Measurements from ENCODE around the gene ANKRD40CL. TPM values are rescaled to one million over a fixed set of nuclear protein-coding genes. Genes with fewer than 3 reads are reported as not detected.

The ANKRD40CL gene
- total RNA-seq, 1 donor from 2014 or later = not detected

DNA sequence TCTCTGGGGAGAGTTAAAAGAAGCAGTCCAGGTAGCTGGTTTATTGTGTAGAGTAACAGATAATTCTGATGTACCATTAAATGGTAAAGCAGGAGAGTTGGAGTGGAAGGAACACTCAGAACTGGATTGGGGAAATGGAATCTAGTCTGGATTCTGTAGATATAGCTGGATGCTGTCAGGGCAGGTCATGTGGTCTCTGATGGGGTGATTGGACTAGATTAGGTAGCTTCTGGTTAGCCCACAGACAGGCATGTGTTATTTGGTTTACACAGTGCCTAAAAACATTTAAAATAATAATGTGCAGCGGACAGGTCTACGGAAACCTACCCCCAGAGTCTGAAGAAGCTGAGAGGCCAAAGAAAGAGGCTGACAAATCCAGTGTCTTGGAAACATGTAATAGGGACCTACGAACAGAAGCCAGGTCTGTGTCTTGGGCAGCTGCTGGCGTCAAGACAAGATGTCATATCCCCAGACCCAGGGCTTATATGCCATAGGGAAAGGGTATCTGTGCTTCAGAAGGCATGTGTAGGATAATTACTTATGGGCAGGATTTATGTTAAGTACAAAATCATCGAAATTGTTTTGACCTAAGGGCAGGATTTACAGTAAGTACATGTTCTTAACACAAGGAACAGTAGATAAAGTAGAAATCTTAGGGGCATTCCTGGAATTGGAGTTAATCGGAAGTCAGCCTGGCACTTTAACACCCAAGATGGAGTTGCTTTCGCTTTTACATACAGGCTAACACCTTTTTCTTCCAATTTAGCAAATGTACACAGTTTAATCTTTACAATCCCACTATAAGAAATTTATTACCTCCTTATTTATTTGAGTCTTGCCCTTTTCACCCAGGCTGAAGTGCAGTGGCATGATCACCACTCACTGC lies 35.5 kb downstream of the ANKRD40CL start:
- Histone ChIP-seq H3K79me2 (ENCODE audit: low read depth) (peaks cover 100% of the 10 kb centered on the region), H3K4me3 (no peak overlapping the region), H3K9ac (no peak overlapping the region), H4K20me1 (ENCODE audit: low read depth) (peaks cover 100% of the 10 kb centered on the region), H3K9me3 (ENCODE audit: low read depth) (no peaks in the 10 kb centered on the region), H3K27me3 (no peaks in the 10 kb centered on the region), H3K27ac (no peak overlapping the region), H3K4me2 (no peak overlapping the region), H3F3A (ENCODE audit: low read depth) (peaks cover 8% of the 10 kb centered on the region), H3K36me3 (peaks cover 3% of the 10 kb centered on the region), H2AFZ (replicated peaks) (no peak overlapping the region), H3K4me1 (peaks cover 3% of the 10 kb centered on the region)
- Mint-ChIP-seq H3K9me3 (no peaks in the 10 kb centered on the region), H3K36me3 (peaks cover 10% of the 10 kb centered on the region), H3K27ac (no peak overlapping the region), H3K4me1 (peaks cover 4% of the 10 kb centered on the region), H3K4me3 (no peak overlapping the region), H3K27me3 (ENCODE audit: insufficient read depth, low read depth) (peaks cover 9% of the 10 kb centered on the region)
- DNase-seq (ENCODE audit: low spot score) = no peak
- TF ChIP-seq, protein P1, sequence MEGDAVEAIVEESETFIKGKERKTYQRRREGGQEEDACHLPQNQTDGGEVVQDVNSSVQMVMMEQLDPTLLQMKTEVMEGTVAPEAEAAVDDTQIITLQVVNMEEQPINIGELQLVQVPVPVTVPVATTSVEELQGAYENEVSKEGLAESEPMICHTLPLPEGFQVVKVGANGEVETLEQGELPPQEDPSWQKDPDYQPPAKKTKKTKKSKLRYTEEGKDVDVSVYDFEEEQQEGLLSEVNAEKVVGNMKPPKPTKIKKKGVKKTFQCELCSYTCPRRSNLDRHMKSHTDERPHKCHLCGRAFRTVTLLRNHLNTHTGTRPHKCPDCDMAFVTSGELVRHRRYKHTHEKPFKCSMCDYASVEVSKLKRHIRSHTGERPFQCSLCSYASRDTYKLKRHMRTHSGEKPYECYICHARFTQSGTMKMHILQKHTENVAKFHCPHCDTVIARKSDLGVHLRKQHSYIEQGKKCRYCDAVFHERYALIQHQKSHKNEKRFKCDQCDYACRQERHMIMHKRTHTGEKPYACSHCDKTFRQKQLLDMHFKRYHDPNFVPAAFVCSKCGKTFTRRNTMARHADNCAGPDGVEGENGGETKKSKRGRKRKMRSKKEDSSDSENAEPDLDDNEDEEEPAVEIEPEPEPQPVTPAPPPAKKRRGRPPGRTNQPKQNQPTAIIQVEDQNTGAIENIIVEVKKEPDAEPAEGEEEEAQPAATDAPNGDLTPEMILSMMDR (IDR thresholded peaks at IDR 0.05) = no peak
- TF ChIP-seq EZH2phosphoT487 (IDR thresholded peaks at IDR 0.05) (no peak), EZH2 (IDR thresholded peaks at IDR 0.05) (no peak)

DNA sequence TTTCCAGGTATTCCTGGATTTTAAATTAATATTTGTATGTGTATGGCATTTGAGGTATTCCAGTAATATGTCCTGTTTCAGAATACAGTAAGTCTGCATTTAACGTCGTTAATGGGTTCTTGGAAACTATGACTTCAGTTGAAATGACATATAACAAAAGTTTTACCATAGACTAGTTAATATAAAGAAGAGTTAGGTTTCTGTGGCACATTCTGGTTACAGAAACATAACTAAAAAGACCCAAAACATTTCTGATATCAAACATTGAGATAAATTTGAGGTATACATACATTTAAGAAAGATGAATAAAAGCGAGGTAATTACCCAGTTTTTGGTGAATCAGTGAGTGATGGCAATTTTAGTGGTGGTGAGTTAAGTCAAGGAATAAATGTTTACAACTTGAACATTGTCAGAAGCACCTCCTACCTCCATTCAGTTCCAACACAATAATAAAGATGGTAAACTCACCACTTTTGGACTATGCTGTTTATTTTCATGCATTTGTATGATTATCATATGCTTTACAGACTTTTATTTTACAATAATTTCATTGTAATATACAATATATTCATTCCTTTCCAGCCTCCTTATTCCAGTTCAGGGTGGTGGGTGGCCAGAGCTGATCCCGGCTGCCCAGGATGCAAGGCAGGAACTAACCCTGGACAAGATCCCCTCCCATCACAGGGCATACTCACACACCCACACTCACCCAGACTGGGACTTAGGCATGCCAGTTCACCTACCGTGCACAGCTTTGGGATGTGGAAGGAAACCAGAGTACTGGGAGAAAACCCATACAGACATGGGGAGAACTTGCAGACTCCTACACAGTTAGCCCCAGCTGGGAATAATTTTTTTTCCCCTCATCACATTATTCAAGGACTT lies 38.2 kb downstream of the ANKRD40CL start:
- no peak overlapping the region for H3K27ac Mint-ChIP-seq

DNA sequence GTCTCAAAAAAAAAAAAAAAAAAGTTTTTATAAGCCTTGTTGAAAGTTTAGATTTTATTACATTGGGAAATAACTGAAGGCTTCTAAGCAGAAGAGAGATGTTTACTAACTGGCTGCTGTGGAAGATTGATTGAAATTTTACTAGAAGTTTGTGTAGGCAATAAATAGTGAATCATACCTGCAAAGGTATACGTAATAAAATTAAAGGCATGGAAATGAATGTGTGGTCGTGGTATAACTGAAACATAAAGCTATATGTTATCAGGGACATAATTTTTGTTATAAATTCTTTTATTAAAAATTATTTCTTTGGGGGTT lies 39.2 kb downstream of the ANKRD40CL start:
- Histone ChIP-seq H2AFZ (replicated peaks) (no peak overlapping the region), H3K4me1 (peaks cover 3% of the 10 kb centered on the region), H3K79me2 (ENCODE audit: low read depth) (peaks cover 100% of the 10 kb centered on the region), H4K20me1 (ENCODE audit: low read depth) (peaks cover 100% of the 10 kb centered on the region), H3K4me2 (no peak overlapping the region), H3K9ac (no peak overlapping the region), H3F3A (ENCODE audit: low read depth) (peaks cover 19% of the 10 kb centered on the region), H3K4me3 (no peak overlapping the region), H3K9me3 (ENCODE audit: low read depth) (no peaks in the 10 kb centered on the region), H3K27me3 (no peaks in the 10 kb centered on the region), H3K27ac (peak overlapping the region; percentile 54), H3K36me3 (peaks cover 2% of the 10 kb centered on the region)
- no peak overlapping the region for H3K27ac Mint-ChIP-seq
- peaks cover 4% of the 10 kb centered on the region for H3K27me3 Mint-ChIP-seq (ENCODE audit: insufficient read depth, low read depth)
- no peak for DNase-seq (ENCODE audit: low spot score)
- H3K9me3 Mint-ChIP-seq = no peaks in the 10 kb centered on the region
- peaks cover 8% of the 10 kb centered on the region for H3K36me3 Mint-ChIP-seq
- no peak overlapping the region for H3K4me3 Mint-ChIP-seq
- H3K4me1 Mint-ChIP-seq = peaks cover 5% of the 10 kb centered on the region
- TF ChIP-seq, protein P1 (IDR thresholded peaks at IDR 0.05) = no peak
- TF ChIP-seq EZH2 (IDR thresholded peaks at IDR 0.05) = no peak

More for the DNA sequence above, 38.2 kb downstream of the ANKRD40CL start:
- H3K9me3 Mint-ChIP-seq = no peaks in the 10 kb centered on the region
- Histone ChIP-seq H3K9me3 (ENCODE audit: low read depth) (no peaks in the 10 kb centered on the region), H3K79me2 (ENCODE audit: low read depth) (peaks cover 100% of the 10 kb centered on the region), H3K36me3 (no peaks in the 10 kb centered on the region), H2AFZ (replicated peaks) (no peak overlapping the region), H3K4me2 (no peak overlapping the region), H3K4me1 (no peaks in the 10 kb centered on the region), H3F3A (ENCODE audit: low read depth) (peaks cover 19% of the 10 kb centered on the region), H4K20me1 (ENCODE audit: low read depth) (peaks cover 100% of the 10 kb centered on the region), H3K4me3 (no peak overlapping the region), H3K27me3 (no peaks in the 10 kb centered on the region), H3K27ac (no peak overlapping the region), H3K9ac (no peak overlapping the region)
- H3K4me1 Mint-ChIP-seq = peaks cover 4% of the 10 kb centered on the region
- no peak for DNase-seq (ENCODE audit: low spot score)
- H3K4me3 Mint-ChIP-seq = no peak overlapping the region
- TF ChIP-seq, protein P1 (IDR thresholded peaks at IDR 0.05) = no peak
- TF ChIP-seq EZH2phosphoT487 (IDR thresholded peaks at IDR 0.05) (no peak), EZH2 (IDR thresholded peaks at IDR 0.05) (no peak)
- peaks cover 8% of the 10 kb centered on the region for H3K36me3 Mint-ChIP-seq
- H3K27me3 Mint-ChIP-seq (ENCODE audit: insufficient read depth, low read depth) = peaks cover 4% of the 10 kb centered on the region

Data from neural progenitor cell (in vitro differentiated cells).